ENCODE data around the gene MED16. TPM values are rescaled to one million over a fixed set of nuclear protein-coding genes. Genes with fewer than 3 reads are reported as not detected.
A peak's percentile ranks its signal among the peaks of the same experiment; 100 is the strongest.

Gene MED16
- total and polyA plus RNA-seq, 2 of the 4 experiments (the other 2 are of a cell fraction): 8.1 to 40.2 TPM

DNA sequence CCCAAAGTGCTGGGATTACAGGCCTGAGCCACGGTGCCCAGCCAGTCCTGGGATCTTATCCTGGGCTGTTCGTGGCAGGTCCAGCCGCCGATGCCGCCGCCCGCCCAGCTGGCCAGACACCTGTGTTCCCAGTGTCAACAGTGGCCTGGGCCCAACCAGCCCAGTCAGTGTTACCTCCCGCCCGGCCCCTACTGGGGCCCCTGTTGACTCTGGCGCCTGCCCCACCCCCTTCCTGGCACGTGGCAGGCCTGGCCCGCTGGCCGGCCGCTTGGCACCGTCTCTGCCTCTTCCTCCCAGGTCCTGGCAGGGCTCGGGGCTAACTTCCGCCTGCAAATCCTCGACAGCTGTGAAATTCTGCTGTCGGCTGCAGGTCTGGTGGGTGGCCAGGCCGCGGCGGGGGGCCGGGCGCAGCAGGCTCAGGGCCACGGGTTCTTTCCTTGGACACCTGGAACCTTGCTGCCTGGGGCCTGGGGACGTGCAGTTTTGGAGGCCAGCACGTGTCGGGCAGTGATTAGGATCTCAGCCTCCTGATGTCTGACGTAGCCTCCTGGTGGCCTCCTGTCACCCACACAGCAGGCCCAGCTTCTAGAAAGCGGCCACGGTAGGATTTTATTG lies 42.0 kb upstream of the MED16 start:
- H3K56ac ChIP-seq (ENCODE audit: extremely low read depth, insufficient read depth, low read length): no peak overlapping the region
- H3K9ac ChIP-seq (ENCODE audit: low read depth, low read length): no peak overlapping the region
- H2BK15ac ChIP-seq (ENCODE audit: low read depth, low read length): peak overlapping the region; percentile 93; the same call in 1 of the 3 replicates
- peak overlapping the region; percentile 99 for H2AK5ac ChIP-seq (ENCODE audit: low read depth, low read length)
- H2BK120ac ChIP-seq (ENCODE audit: low read depth, low read length): peak overlapping the region; percentile 97; the same call in 1 of the 2 replicates
- DNase-seq: peak; percentile 49
- 38% methylated on average over 20 of the region's 31 CpGs; no CpG with 5 or more reads in 1 of the 2 experiments for WGBS, 2 experiments (ENCODE audit: extremely low coverage in 2 of 2, insufficient read length in 1 of 2)
- no TSS peak for BruUV-seq (replicated peaks)
- H3K4me3 ChIP-seq (ENCODE audit: insufficient read depth, low read depth, low read length): no peak overlapping the region
- H3K27me3 ChIP-seq (ENCODE audit: control insufficient read depth, insufficient read depth, low read length): no peaks in the 10 kb centered on the region
- H3K18ac ChIP-seq (ENCODE audit: low read depth, low read length): no peak overlapping the region; the same call in 1 of the 2 replicates
- ChIA-PET POLR2A (ENCODE audit: unreplicated experiment) (no interaction called here), CTCF (interaction anchor here (0.6 kb wide), 1 partner anchor 162 kb away, joined by 3 read pairs; no protein-coding TSS in a partner anchor)
- peaks cover 41% of the 10 kb centered on the region for H4K20me1 ChIP-seq (ENCODE audit: insufficient read depth, low read length)
- 0 out of 2 replicates have a peak, but pooled peaks have one; percentile 2 for ATAC-seq (ENCODE audit: low read depth)
- peak overlapping the region; percentile 98; the same call in 1 of the 2 replicates for H4K91ac ChIP-seq (ENCODE audit: insufficient read depth, low read depth, low read length)
- H3K14ac ChIP-seq (replicated peaks; ENCODE audit: low read depth, low read length): peak overlapping the region; percentile 7; the same call in 1 of the 2 replicates
- H3K36me3 ChIP-seq (ENCODE audit: control insufficient read depth, insufficient read depth, low read length): peaks cover 55% of the 10 kb centered on the region
- intact Hi-C loops (cut with micrococcal nuclease): no loop called here
- peak overlapping the region; percentile 97 for H3K27ac ChIP-seq (ENCODE audit: insufficient read depth, low read length)
- H3K79me1 ChIP-seq (ENCODE audit: low read depth in 1 of 2, low read length in 2 of 2): peaks cover 30 to 65% of the 10 kb centered on the region in 2 experiments
- H3K9me1 ChIP-seq (ENCODE audit: insufficient read depth, low read length): peaks cover 11% of the 10 kb centered on the region
- peak overlapping the region; percentile 1; the same call in 1 of the 2 replicates for H4K5ac ChIP-seq (ENCODE audit: low read depth, low read length)
- H2AFZ ChIP-seq (replicated peaks; ENCODE audit: low read length, poor library complexity): peak overlapping the region; percentile 63
- dilution Hi-C loops (cut with HindIII; ENCODE audit: low sequenced_read_pairs, unreplicated experiment): no loop called here
- in situ Hi-C loops (cut with MboI; ENCODE audit: low sequenced_read_pairs): no loop called here
- H3K4me1 ChIP-seq (ENCODE audit: control insufficient read depth, insufficient read depth, low read length): peaks cover 28% of the 10 kb centered on the region
- H2BK20ac ChIP-seq (ENCODE audit: low read depth, low read length): no peak overlapping the region
- H2AK9ac ChIP-seq (replicated peaks; ENCODE audit: low read depth, low read length, poor library complexity): peak overlapping the region; percentile 99
- peak overlapping the region; percentile 70 to 88; a peak in 2 of 4 replicates for H4K8ac ChIP-seq (ENCODE audit: low read depth in 2 of 2, low read length in 2 of 2)
- H3K4ac ChIP-seq (ENCODE audit: low read depth, low read length): peak overlapping the region; percentile 98
- H2BK5ac ChIP-seq (ENCODE audit: low read depth, low read length, poor library complexity, severe bottlenecking): peak overlapping the region; percentile 98
- H3K9me3 ChIP-seq (ENCODE audit: control insufficient read depth, insufficient read depth, low read length): no peaks in the 10 kb centered on the region
- no peak overlapping the region for H3K4me2 ChIP-seq (ENCODE audit: low read depth, low read length)
- H3K23ac ChIP-seq (ENCODE audit: low read depth, low read length): 0 out of 2 replicates have a peak overlapping the region, but pooled peaks have one; percentile 29
- TF ChIP-seq RFX5 (IDR thresholded peaks at IDR 0.05; ENCODE audit: low read depth, low read length) (no peak), MXI1 (IDR thresholded peaks at IDR 0.05; ENCODE audit: borderline replicate concordance, low read depth, low read length) (peak; percentile 17; the same call in 1 of the 2 replicates), ELK1 (IDR thresholded peaks at IDR 0.05; ENCODE audit: borderline replicate concordance, low read depth, low read length) (no peak), FOS (IDR thresholded peaks at IDR 0.05; ENCODE audit: low read depth, low read length) (no peak), MAFK (IDR thresholded peaks at IDR 0.05; ENCODE audit: low read depth, low read length) (no peak), SMC3 (IDR thresholded peaks at IDR 0.05; ENCODE audit: low read depth, low read length) (no peak), RCOR1 (IDR thresholded peaks at IDR 0.05; ENCODE audit: insufficient replicate concordance, low read length) (no peak), MAZ (IDR thresholded peaks at IDR 0.05; ENCODE audit: borderline replicate concordance, low read depth, low read length) (no peak), CEBPB (IDR thresholded peaks at IDR 0.05; ENCODE audit: low read depth, low read length) (no peak), CHD1 (IDR thresholded peaks at IDR 0.05; ENCODE audit: low read depth, low read length) (no peak), POLR2A (IDR thresholded peaks at IDR 0.05; ENCODE audit: low read depth, low read length) (no peak), NFE2L2 (IDR thresholded peaks at IDR 0.05; ENCODE audit: low read depth, low read length) (no peak)
- TF ChIP-seq, protein P1, sequence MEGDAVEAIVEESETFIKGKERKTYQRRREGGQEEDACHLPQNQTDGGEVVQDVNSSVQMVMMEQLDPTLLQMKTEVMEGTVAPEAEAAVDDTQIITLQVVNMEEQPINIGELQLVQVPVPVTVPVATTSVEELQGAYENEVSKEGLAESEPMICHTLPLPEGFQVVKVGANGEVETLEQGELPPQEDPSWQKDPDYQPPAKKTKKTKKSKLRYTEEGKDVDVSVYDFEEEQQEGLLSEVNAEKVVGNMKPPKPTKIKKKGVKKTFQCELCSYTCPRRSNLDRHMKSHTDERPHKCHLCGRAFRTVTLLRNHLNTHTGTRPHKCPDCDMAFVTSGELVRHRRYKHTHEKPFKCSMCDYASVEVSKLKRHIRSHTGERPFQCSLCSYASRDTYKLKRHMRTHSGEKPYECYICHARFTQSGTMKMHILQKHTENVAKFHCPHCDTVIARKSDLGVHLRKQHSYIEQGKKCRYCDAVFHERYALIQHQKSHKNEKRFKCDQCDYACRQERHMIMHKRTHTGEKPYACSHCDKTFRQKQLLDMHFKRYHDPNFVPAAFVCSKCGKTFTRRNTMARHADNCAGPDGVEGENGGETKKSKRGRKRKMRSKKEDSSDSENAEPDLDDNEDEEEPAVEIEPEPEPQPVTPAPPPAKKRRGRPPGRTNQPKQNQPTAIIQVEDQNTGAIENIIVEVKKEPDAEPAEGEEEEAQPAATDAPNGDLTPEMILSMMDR (conservative IDR thresholded peaks at IDR 0.05; ENCODE audit: low read depth, low read length): no peak
- TF ChIP-seq, protein P2, sequence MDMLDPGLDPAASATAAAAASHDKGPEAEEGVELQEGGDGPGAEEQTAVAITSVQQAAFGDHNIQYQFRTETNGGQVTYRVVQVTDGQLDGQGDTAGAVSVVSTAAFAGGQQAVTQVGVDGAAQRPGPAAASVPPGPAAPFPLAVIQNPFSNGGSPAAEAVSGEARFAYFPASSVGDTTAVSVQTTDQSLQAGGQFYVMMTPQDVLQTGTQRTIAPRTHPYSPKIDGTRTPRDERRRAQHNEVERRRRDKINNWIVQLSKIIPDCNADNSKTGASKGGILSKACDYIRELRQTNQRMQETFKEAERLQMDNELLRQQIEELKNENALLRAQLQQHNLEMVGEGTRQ (IDR thresholded peaks at IDR 0.05; ENCODE audit: low read depth, low read length): peak; percentile 26; the same call in 1 of the 2 replicates

Measured in IMR-90 (cell line).